DMS153 treated with DMSO at 0.1 percent for 48 hours (cell line): ENCODE measurements around the gene CCDC28A.

Source experiments
- DNase-seq: peaks from one replicate; lab custom pipeline; 2025; ENCODE audit not compliant: unreplicated experiment; lab: John Stamatoyannopoulos, UW

Gene CCDC28A

GRCh38 chr6:138795809-138796603 lies 22.4 kb downstream of the CCDC28A start, which contains the start of gene ECT2L:
Gene ECT2L, plus strand, starts transcription at chr6:138796087. Its CDS starts 17,188 bp downstream, at chr6:138813275.
- DNase-seq = peak; percentile 60

- DNase-seq = no peak
These were observed 23.2 kb downstream of the CCDC28A start for GRCh38 chr6:138796771-138797170.

- no peak for DNase-seq
These were observed 24.4 kb downstream of the CCDC28A start for GRCh38 chr6:138797806-138798446.

- DNase-seq = no peak
These were observed 27.0 kb downstream of the CCDC28A start for GRCh38 chr6:138800377-138801150.

- no peak for DNase-seq
These were observed 29.8 kb downstream of the CCDC28A start for GRCh38 chr6:138803331-138803730.

GRCh38 chr6:138803861-138804260 lies 30.3 kb downstream of the CCDC28A start:
- no peak for DNase-seq

GRCh38 chr6:138805016-138805765 lies 31.6 kb downstream of the CCDC28A start:
- no peak for DNase-seq

GRCh38 chr6:138806889-138807288 lies 33.3 kb downstream of the CCDC28A start:
- DNase-seq = no peak

- DNase-seq = no peak
These were observed 36.1 kb downstream of the CCDC28A start for GRCh38 chr6:138809677-138810076.

GRCh38 chr6:138811866-138812265 lies 38.3 kb downstream of the CCDC28A start:
- no peak for DNase-seq

GRCh38 chr6:138814179-138814834 lies 40.7 kb downstream of the CCDC28A start:
- peak; percentile 90 for DNase-seq

- no peak for DNase-seq
These were observed 41.7 kb downstream of the CCDC28A start for GRCh38 chr6:138815221-138815620.

GRCh38 chr6:138815797-138816528 lies 42.4 kb downstream of the CCDC28A start:
- peak; percentile 81 for DNase-seq

- peak; percentile 86 for DNase-seq
These were observed 44.2 kb downstream of the CCDC28A start for GRCh38 chr6:138817799-138818198.

GRCh38 chr6:138818496-138819194 lies 45.1 kb downstream of the CCDC28A start:
- no peak for DNase-seq

- DNase-seq = no peak
These were observed 48.0 kb downstream of the CCDC28A start for GRCh38 chr6:138821519-138821918.

GRCh38 chr6:138824482-138825144 lies 51.0 kb downstream of the CCDC28A start:
- DNase-seq = no peak

- no peak for DNase-seq
These were observed 56.7 kb downstream of the CCDC28A start for GRCh38 chr6:138830248-138830647.

GRCh38 chr6:138832182-138832581 lies 58.6 kb downstream of the CCDC28A start:
- no peak for DNase-seq
